ENCODE measurements around the gene NDST1. TPM values are rescaled to one million over a fixed set of nuclear protein-coding genes. Genes with fewer than 3 reads are reported as not detected.

The NDST1 gene
- polyA plus RNA-seq (2011; rRNA removed): 24.4 and 27.7 TPM in 2 replicates
- polyA plus RNA-seq (2012; cell fraction: cytosol; rRNA removed): 28.2 and 45.6 TPM in 2 replicates
- 70.2 and 91.2 TPM in 2 replicates for polyA plus RNA-seq (2012; cell fraction: nucleus; rRNA removed)
- polyA plus RNA-seq (2017; fragmentation: RNase III; extraction: RNeasy Plus Mini Kit Qiagen cat#74134 plus additional on column Dnase treatment): 50.8 to 59.7 TPM (median 55.8 TPM) in 3 replicates
- 37.2 and 50.7 TPM in 2 replicates for polyA minus RNA-seq (2011; rRNA and poly(A)+ RNA removed)

GRCh38 chr5:150507474-150508276, at the start of gene NDST1:
TSS of gene NDST1 (plus strand) at chr5:150508131. CDS start at chr5:150521255, 13,124 bp downstream.
- WGBS (ENCODE audit: missing lambda C conversion rate): 86% methylated on average over 15 of the region's 16 CpGs
- FAIRE-seq: no peak
- Histone ChIP-seq H3K27ac (peak within 1 kb of the TSS in 1 of 2 experiments; percentile 92; a peak in 4 of 6 replicates), H3K4me3 (no peak within 1 kb of the TSS), H3K4me1 (peaks cover 84% of the 10 kb centered on the region), H3K9me3 (no peaks in the 10 kb centered on the region), H3K4me2 (0 out of 3 replicates have a peak within 1 kb of the TSS, but pooled peaks have one; percentile 2)
- ChIA-PET POLR2A (interaction anchor here (1.6 kb wide), 1 partner anchor 10 kb away, joined by 3 read pairs; no protein-coding TSS in a partner anchor), CTCF (interaction anchor here (1.0 to 33.5 kb wide), 4 partner anchors 9 to 49 kb away, joined by 3 to 439 read pairs (median 226); partner anchors contain the start of gene NDST1)
- DNase-seq (ENCODE audit: low read depth in 1 of 2, low spot score in 1 of 2): no peak
- TF ChIP-seq RAD21 (conservative IDR thresholded peaks at IDR 0.05 in 1 of 2, IDR thresholded peaks at IDR 0.05 in 1 of 2) (no peak), EHMT2 (IDR thresholded peaks at IDR 0.05; ENCODE audit: low read depth) (no peak), JUNB (IDR thresholded peaks at IDR 0.05) (no peak), BHLHE40 (IDR thresholded peaks at IDR 0.05; ENCODE audit: low read depth, low read length) (no peak)
- no peak for ATAC-seq

- peak overlapping the region; percentile 88 for H3K4me2 ChIP-seq
- peak overlapping the region; percentile 79 to 85 for H3K27ac ChIP-seq
- H3K9me3 ChIP-seq: no peaks in the 10 kb centered on the region
- POLR2A ChIA-PET: interaction anchor here (0.6 kb wide), 1 partner anchor 91 kb away, joined by 6 read pairs; no protein-coding TSS in a partner anchor
- peak; percentile 72 to 81 for DNase-seq (ENCODE audit: low read depth in 1 of 2, low spot score in 1 of 2)
- CTCF ChIA-PET: interaction anchor here (0.5 to 13.5 kb wide), 47 partner anchors 9 to 1179 kb away, joined by 3 to 211 read pairs (median 7); partner anchors contain the start of genes NDST1, RPS14, SMIM3 and SYNPO
- TF ChIP-seq, protein P1, sequence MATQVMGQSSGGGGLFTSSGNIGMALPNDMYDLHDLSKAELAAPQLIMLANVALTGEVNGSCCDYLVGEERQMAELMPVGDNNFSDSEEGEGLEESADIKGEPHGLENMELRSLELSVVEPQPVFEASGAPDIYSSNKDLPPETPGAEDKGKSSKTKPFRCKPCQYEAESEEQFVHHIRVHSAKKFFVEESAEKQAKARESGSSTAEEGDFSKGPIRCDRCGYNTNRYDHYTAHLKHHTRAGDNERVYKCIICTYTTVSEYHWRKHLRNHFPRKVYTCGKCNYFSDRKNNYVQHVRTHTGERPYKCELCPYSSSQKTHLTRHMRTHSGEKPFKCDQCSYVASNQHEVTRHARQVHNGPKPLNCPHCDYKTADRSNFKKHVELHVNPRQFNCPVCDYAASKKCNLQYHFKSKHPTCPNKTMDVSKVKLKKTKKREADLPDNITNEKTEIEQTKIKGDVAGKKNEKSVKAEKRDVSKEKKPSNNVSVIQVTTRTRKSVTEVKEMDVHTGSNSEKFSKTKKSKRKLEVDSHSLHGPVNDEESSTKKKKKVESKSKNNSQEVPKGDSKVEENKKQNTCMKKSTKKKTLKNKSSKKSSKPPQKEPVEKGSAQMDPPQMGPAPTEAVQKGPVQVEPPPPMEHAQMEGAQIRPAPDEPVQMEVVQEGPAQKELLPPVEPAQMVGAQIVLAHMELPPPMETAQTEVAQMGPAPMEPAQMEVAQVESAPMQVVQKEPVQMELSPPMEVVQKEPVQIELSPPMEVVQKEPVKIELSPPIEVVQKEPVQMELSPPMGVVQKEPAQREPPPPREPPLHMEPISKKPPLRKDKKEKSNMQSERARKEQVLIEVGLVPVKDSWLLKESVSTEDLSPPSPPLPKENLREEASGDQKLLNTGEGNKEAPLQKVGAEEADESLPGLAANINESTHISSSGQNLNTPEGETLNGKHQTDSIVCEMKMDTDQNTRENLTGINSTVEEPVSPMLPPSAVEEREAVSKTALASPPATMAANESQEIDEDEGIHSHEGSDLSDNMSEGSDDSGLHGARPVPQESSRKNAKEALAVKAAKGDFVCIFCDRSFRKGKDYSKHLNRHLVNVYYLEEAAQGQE (IDR thresholded peaks at IDR 0.05): no peak
- peak; percentile 68; the same call in 1 of the 2 replicates for TF ChIP-seq MAZ (IDR thresholded peaks at IDR 0.05; ENCODE audit: borderline replicate concordance, low read depth, low read length)
- TF ChIP-seq EHMT2 (IDR thresholded peaks at IDR 0.05; ENCODE audit: low read depth): no peak
- peak; percentile 89 to 99 for TF ChIP-seq RAD21 (conservative IDR thresholded peaks at IDR 0.05 in 1 of 2, IDR thresholded peaks at IDR 0.05 in 1 of 2)
- TF ChIP-seq, protein P2, sequence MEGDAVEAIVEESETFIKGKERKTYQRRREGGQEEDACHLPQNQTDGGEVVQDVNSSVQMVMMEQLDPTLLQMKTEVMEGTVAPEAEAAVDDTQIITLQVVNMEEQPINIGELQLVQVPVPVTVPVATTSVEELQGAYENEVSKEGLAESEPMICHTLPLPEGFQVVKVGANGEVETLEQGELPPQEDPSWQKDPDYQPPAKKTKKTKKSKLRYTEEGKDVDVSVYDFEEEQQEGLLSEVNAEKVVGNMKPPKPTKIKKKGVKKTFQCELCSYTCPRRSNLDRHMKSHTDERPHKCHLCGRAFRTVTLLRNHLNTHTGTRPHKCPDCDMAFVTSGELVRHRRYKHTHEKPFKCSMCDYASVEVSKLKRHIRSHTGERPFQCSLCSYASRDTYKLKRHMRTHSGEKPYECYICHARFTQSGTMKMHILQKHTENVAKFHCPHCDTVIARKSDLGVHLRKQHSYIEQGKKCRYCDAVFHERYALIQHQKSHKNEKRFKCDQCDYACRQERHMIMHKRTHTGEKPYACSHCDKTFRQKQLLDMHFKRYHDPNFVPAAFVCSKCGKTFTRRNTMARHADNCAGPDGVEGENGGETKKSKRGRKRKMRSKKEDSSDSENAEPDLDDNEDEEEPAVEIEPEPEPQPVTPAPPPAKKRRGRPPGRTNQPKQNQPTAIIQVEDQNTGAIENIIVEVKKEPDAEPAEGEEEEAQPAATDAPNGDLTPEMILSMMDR (IDR thresholded peaks at IDR 0.05): peak; percentile 86
- no peak for TF ChIP-seq SREBF2 (IDR thresholded peaks at IDR 0.05)
- TF ChIP-seq CHD2 (IDR thresholded peaks at IDR 0.05; ENCODE audit: low read length, partially characterized antibody): no peak
- no peak for TF ChIP-seq RFX5 (IDR thresholded peaks at IDR 0.05)
- TF ChIP-seq HOXA7 (CRISPR knock-in tag; IDR thresholded peaks at IDR 0.05): no peak
- peak in 1 of 2 experiments; percentile 6; a peak in 1 of 5 replicates for TF ChIP-seq JUN (IDR thresholded peaks at IDR 0.05)
- TF ChIP-seq ATOH8 (CRISPR knock-in tag; IDR thresholded peaks at IDR 0.05; ENCODE audit: low read depth): no peak
- no peak for TF ChIP-seq GATA3 (IDR thresholded peaks at IDR 0.05; ENCODE audit: borderline replicate concordance)
- no peak for TF ChIP-seq FOXS1 (CRISPR knock-in tag; IDR thresholded peaks at IDR 0.05)
- TF ChIP-seq KDM5A (IDR thresholded peaks at IDR 0.05): peak; percentile 44; the same call in 1 of the 2 replicates
- no peak for TF ChIP-seq HEYL (CRISPR knock-in tag; IDR thresholded peaks at IDR 0.05)
- TF ChIP-seq, protein P3, sequence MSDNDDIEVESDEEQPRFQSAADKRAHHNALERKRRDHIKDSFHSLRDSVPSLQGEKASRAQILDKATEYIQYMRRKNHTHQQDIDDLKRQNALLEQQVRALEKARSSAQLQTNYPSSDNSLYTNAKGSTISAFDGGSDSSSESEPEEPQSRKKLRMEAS (IDR thresholded peaks at IDR 0.05): peak; percentile 85
- TF ChIP-seq CEBPB (IDR thresholded peaks at IDR 0.05): no peak
- TF ChIP-seq MYC (IDR thresholded peaks at IDR 0.05; ENCODE audit: borderline replicate concordance, low read length): 0 out of 2 replicates have a peak, but pooled peaks have one; percentile 53
- no peak for TF ChIP-seq POLR2A (IDR thresholded peaks at IDR 0.05; ENCODE audit: low read length)
- TF ChIP-seq SMC3 (IDR thresholded peaks at IDR 0.05): peak; percentile 94
- no peak for TF ChIP-seq MAFK (IDR thresholded peaks at IDR 0.05; ENCODE audit: partially characterized antibody)
- 38% methylated on average over 18 of the region's 36 CpGs for WGBS (ENCODE audit: missing lambda C conversion rate)
- peaks cover 35% of the 10 kb centered on the region for H3K4me1 ChIP-seq
- FAIRE-seq: no peak
- ATAC-seq: peak; percentile 88 to 94
- H3K4me3 ChIP-seq: peak overlapping the region; percentile 31; the same call in 2 of the 3 replicates
Measured at GRCh38 chr5:150458802-150459557, 49.0 kb upstream of the NDST1 start.
